Left cardiac atrium (tissue), 4 donors: Measurements from ENCODE around the gene DIAPH2. TPM values are rescaled to one million over a fixed set of nuclear protein-coding genes. Genes with fewer than 3 reads are reported as not detected.
"Not testable (repeated sequence)": the region's sequence is repeated elsewhere in the genome, so short reads cannot be mapped to it uniquely, and the experiment has no call there.

Experiments
- ATAC-seq, 2 donors: fragments of 200-7000 bp; cut with Tn5 transposase; one replicate each; pipeline ENCODE4 v1.9.1; 2020; ENCODE audit warnings: mild to moderate bottlenecking in 2 of 2, moderate library complexity in 2 of 2
- DNase-seq: peaks from one replicate; pipeline ENCODE4 v3.0.0-alpha.2; 2020
- intact Hi-C, 2 donors: fragments of 100-400 bp; cut with DNase I; formaldehyde crosslinking; loops; one replicate each; pipeline versions ENCODE4 v1.14.1 to v1.15.1; 2022 to 2023
- total RNA-seq, 2 donors: library from RNA; stranded (reverse); fragmentation: NEBNext Ultra II Directional; extraction: Animal tissue kit (Norgen Biotek cat#: 25700); gene quantifications; one replicate each; pipeline ENCODE4 v1.2.1, GENCODE V29; 2021
- donor health status: DM: no; HTN: yes; CAD: no.
- donor health status: DM: no; HTN: yes; CAD: no; lungs with severe emphysema.
- donor health status: DM: yes; HTN: yes; CAD: no.
- donor health status: Dilated cardiomyopathy.

DIAPH2 gene
- total RNA-seq, 2 donors from 2014 or later, result 13.0 to 13.3 TPM

- ATAC-seq (peak; percentile 71 to 74), DNase-seq (no peak)
- intact Hi-C loops, result no loop called here
Observed at GRCh38 chrX:96791559-96791958, 106.9 kb downstream of the DIAPH2 start.

GRCh38 chrX:96792047-96792446, 107.4 kb downstream of the DIAPH2 start:
- DNase-seq (no peak), ATAC-seq (no peak)
- intact Hi-C loops, result no loop called here

GRCh38 chrX:96798982-96799381, 114.3 kb downstream of the DIAPH2 start:
- no peak for ATAC-seq
- no peak for DNase-seq
- intact Hi-C loops, result no loop called here

GRCh38 chrX:96807318-96807717, 122.7 kb downstream of the DIAPH2 start:
- intact Hi-C loops, result no loop called here
- DNase-seq, result no peak
- ATAC-seq, result no peak

- DNase-seq (no peak), ATAC-seq (no peak)
- intact Hi-C loops, result no loop called here
Observed at GRCh38 chrX:96820935-96821334, 136.3 kb downstream of the DIAPH2 start.

- DNase-seq, result no peak
- no peak for ATAC-seq
- intact Hi-C loops, result no loop called here
Observed at GRCh38 chrX:96824166-96824565, 139.5 kb downstream of the DIAPH2 start.

- no peak for ATAC-seq
- intact Hi-C loops, result no loop called here
- DNase-seq, result no peak
Observed at GRCh38 chrX:96833333-96833732, 148.7 kb downstream of the DIAPH2 start.

- DNase-seq (no peak), ATAC-seq (no peak)
- intact Hi-C loops, result no loop called here
Observed at GRCh38 chrX:96834137-96834536, 149.5 kb downstream of the DIAPH2 start.

GRCh38 chrX:96835660-96836289, 151.1 kb downstream of the DIAPH2 start:
- DNase-seq (no peak), ATAC-seq (no peak)

GRCh38 chrX:96837808-96838207, 153.2 kb downstream of the DIAPH2 start:
- DNase-seq (no peak), ATAC-seq (no peak)
- intact Hi-C loops, result no loop called here

More at GRCh38 chrX:96835660-96836289, 151.1 kb downstream of the DIAPH2 start:
- intact Hi-C loops, result no loop called here

- ATAC-seq, result no peak
- intact Hi-C loops, result no loop called here
- no peak for DNase-seq
Observed at GRCh38 chrX:96838537-96838936, 153.9 kb downstream of the DIAPH2 start.

- no peak for DNase-seq
- intact Hi-C loops, result no loop called here
- peak in 1 of 2 donors; percentile 38 for ATAC-seq
Observed at GRCh38 chrX:96841325-96841724, 156.7 kb downstream of the DIAPH2 start.

- ATAC-seq, intact Hi-C loops, DNase-seq: not testable (repeated sequence)
Observed at GRCh38 chrX:96841866-96842265, 157.2 kb downstream of the DIAPH2 start.

GRCh38 chrX:96843566-96843965, 158.9 kb downstream of the DIAPH2 start:
- intact Hi-C loops, result no loop called here
- no peak for ATAC-seq
- DNase-seq, result no peak

GRCh38 chrX:96846841-96847240, 162.2 kb downstream of the DIAPH2 start:
- ATAC-seq (no peak), DNase-seq (no peak)
- intact Hi-C loops, result no loop called here

- DNase-seq, ATAC-seq, intact Hi-C loops: not testable (repeated sequence)
Observed at GRCh38 chrX:96859422-96859821, 174.8 kb downstream of the DIAPH2 start.

GRCh38 chrX:96861218-96861617, 176.6 kb downstream of the DIAPH2 start:
- DNase-seq, result no peak
- intact Hi-C loops, result no loop called here
- ATAC-seq, result no peak

- intact Hi-C loops, result no loop called here
- ATAC-seq (no peak), DNase-seq (no peak)
Observed at GRCh38 chrX:96861661-96862060, 177.0 kb downstream of the DIAPH2 start.

- no peak for DNase-seq
Observed at GRCh38 chrX:96883608-96884007, 199.0 kb downstream of the DIAPH2 start, which contains the start of gene RPA4. RPA4 (plus strand) TSS chrX:96883908; CDS start chrX:96884311, 403 bp downstream.

GRCh38 chrX:96884027-96884426, 199.4 kb downstream of the DIAPH2 start:
- intact Hi-C loops, result no loop called here
- DNase-seq (no peak), ATAC-seq (no peak)

More at GRCh38 chrX:96883608-96884007, 199.0 kb downstream of the DIAPH2 start, which contains the start of gene RPA4:
- no peak for ATAC-seq
- intact Hi-C loops, result no loop called here

- ATAC-seq (no peak), DNase-seq (no peak)
- intact Hi-C loops, result no loop called here
Observed at GRCh38 chrX:96889726-96890125, 205.1 kb downstream of the DIAPH2 start.
